ENCODE measurements around the gene SLC9A4.

The SLC9A4 gene

DNA sequence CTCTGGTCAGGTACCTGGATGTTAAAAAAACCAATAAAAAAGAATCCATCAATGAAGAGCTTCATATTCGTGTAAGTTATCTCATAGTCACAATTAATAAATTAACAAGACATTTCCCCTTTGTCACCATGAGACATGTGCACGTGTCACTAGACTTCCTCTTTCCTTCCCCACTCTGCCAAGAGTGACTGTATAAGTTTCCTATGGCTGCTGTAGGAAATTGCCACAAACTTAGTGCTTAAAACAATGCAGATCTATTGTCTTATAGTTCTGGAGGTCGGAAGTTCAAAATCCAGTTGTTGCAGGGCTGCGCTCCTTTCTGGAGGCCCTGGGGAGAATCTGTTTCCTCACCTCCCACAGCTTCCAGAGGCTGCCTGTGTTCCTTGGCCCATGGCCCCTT lies 35.8 kb downstream of the SLC9A4 start:
- no peak overlapping the region; the same call in 1 of the 2 replicates for H3K27ac ChIP-seq (replicated peaks)
- no peaks in the 10 kb centered on the region for H3K27me3 ChIP-seq (ENCODE audit: insufficient read depth, poor library complexity, severe bottlenecking)
- no peak overlapping the region for H3K4me3 ChIP-seq (replicated peaks; ENCODE audit: insufficient read depth, low read length)
- peak in 1 of 2 experiments; percentile 63 for DNase-seq (ENCODE audit: low read depth in 1 of 2, low spot score in 1 of 2)
- TF ChIP-seq, protein P1, sequence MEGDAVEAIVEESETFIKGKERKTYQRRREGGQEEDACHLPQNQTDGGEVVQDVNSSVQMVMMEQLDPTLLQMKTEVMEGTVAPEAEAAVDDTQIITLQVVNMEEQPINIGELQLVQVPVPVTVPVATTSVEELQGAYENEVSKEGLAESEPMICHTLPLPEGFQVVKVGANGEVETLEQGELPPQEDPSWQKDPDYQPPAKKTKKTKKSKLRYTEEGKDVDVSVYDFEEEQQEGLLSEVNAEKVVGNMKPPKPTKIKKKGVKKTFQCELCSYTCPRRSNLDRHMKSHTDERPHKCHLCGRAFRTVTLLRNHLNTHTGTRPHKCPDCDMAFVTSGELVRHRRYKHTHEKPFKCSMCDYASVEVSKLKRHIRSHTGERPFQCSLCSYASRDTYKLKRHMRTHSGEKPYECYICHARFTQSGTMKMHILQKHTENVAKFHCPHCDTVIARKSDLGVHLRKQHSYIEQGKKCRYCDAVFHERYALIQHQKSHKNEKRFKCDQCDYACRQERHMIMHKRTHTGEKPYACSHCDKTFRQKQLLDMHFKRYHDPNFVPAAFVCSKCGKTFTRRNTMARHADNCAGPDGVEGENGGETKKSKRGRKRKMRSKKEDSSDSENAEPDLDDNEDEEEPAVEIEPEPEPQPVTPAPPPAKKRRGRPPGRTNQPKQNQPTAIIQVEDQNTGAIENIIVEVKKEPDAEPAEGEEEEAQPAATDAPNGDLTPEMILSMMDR (IDR thresholded peaks at IDR 0.05; ENCODE audit: insufficient read depth, low read length): no peak
- TF ChIP-seq, protein P2, sequence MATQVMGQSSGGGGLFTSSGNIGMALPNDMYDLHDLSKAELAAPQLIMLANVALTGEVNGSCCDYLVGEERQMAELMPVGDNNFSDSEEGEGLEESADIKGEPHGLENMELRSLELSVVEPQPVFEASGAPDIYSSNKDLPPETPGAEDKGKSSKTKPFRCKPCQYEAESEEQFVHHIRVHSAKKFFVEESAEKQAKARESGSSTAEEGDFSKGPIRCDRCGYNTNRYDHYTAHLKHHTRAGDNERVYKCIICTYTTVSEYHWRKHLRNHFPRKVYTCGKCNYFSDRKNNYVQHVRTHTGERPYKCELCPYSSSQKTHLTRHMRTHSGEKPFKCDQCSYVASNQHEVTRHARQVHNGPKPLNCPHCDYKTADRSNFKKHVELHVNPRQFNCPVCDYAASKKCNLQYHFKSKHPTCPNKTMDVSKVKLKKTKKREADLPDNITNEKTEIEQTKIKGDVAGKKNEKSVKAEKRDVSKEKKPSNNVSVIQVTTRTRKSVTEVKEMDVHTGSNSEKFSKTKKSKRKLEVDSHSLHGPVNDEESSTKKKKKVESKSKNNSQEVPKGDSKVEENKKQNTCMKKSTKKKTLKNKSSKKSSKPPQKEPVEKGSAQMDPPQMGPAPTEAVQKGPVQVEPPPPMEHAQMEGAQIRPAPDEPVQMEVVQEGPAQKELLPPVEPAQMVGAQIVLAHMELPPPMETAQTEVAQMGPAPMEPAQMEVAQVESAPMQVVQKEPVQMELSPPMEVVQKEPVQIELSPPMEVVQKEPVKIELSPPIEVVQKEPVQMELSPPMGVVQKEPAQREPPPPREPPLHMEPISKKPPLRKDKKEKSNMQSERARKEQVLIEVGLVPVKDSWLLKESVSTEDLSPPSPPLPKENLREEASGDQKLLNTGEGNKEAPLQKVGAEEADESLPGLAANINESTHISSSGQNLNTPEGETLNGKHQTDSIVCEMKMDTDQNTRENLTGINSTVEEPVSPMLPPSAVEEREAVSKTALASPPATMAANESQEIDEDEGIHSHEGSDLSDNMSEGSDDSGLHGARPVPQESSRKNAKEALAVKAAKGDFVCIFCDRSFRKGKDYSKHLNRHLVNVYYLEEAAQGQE (IDR thresholded peaks at IDR 0.05; ENCODE audit: insufficient replicate concordance, low read depth): no peak
- TF ChIP-seq SPI1 (IDR thresholded peaks at IDR 0.05; ENCODE audit: borderline replicate concordance, low read depth) (peak; percentile 92), POLR2AphosphoS5 (IDR thresholded peaks at IDR 0.05; ENCODE audit: low read depth) (no peak), GABPA (IDR thresholded peaks at IDR 0.05; ENCODE audit: low read depth) (no peak)

DNA sequence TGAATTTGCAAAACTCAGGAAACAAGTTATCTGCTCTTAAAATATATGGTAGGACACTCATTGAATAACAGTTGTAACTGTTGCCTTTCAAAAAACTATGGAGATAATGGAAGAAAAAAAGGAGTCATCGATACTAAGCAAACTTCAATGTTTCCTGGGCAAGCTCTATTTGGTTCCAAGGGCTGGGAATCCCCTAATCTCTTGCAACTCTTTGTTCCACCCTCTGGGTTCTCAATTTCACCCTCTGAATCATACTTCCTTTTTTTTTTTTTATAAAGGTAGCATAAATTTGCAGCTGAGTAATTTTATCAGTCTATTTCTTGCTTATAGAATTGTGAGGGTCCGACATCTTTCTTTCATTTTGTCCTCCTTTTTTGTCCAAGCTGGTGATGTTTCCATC lies 36.7 kb downstream of the SLC9A4 start:
- Histone ChIP-seq H3K27ac (replicated peaks) (no peak overlapping the region), H3K27me3 (ENCODE audit: insufficient read depth, poor library complexity, severe bottlenecking) (no peaks in the 10 kb centered on the region), H3K4me3 (replicated peaks; ENCODE audit: insufficient read depth, low read length) (no peak overlapping the region)
- no peak for TF ChIP-seq GABPA (IDR thresholded peaks at IDR 0.05; ENCODE audit: low read depth)
- no peak for DNase-seq (ENCODE audit: low read depth in 1 of 2, low spot score in 1 of 2)

DNA sequence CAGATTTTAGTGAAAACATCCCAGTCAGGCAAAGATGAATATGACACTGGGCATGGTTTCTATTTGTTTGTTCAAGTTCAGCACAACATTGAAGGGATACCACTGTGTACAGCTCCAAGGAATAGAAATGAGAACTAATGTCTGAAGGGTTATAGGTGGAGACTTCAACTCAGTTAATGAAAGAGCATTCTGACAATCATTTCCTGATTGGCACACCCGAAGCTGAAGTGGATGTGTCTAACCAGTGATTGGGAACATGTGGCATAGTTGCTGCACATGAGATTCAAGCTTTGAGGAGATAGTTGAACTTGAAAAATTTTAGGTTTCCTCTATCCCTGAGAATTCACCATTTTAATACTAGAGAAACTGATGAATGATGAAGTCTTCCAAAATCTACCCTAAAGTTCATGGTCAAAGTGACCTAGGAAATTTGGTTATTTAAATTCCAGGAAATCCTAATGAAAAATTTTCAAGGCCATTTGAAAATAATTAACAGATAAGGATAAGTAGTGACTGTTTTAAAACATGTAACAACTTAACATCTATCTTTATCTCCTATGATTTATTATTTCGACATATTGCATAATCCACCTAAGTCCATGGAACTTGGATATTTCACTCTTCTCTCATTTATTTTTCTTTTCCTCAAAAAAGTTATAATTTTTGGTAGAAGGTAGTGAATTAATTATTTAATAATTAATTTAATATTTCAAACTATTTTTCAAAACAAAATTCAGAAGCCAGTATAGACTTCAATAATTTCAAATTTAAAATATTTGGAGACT lies 38.0 kb downstream of the SLC9A4 start:
- no peak for DNase-seq (ENCODE audit: low read depth in 1 of 2, low spot score in 1 of 2)
- no peak overlapping the region for H3K27ac ChIP-seq (replicated peaks)
- no peak for TF ChIP-seq GABPA (IDR thresholded peaks at IDR 0.05; ENCODE audit: low read depth)
- TF ChIP-seq, protein P1 (IDR thresholded peaks at IDR 0.05; ENCODE audit: insufficient read depth, low read length): no peak
- no peak for TF ChIP-seq SPI1 (IDR thresholded peaks at IDR 0.05; ENCODE audit: borderline replicate concordance, low read depth)
- TF ChIP-seq POLR2AphosphoS5 (IDR thresholded peaks at IDR 0.05; ENCODE audit: low read depth): no peak
- TF ChIP-seq, protein P2 (IDR thresholded peaks at IDR 0.05; ENCODE audit: insufficient replicate concordance, low read depth): no peak

DNA sequence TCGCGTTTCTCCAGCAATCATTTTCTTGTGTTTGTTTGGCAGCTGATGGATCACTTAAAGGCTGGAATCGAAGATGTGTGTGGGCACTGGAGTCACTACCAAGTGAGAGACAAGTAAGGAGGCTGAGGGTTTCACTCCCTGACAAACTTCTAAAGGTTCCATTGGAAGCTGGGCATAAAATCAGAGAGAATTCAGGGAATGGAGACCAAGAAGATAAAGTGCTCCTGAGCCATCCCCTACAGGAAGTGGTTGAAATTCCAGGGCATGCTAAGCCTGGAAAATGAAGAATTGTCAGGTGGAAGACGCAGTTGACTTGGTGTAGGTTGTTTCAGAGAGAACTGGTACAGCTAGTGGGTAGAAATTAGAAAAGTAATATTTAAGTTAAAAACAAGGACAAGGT lies 39.1 kb downstream of the SLC9A4 start:
- Histone ChIP-seq H3K4me3 (replicated peaks; ENCODE audit: insufficient read depth, low read length) (no peak overlapping the region), H3K27ac (replicated peaks) (no peak overlapping the region), H3K27me3 (ENCODE audit: insufficient read depth, poor library complexity, severe bottlenecking) (no peaks in the 10 kb centered on the region)
- DNase-seq (ENCODE audit: low read depth in 1 of 2, low spot score in 1 of 2): no peak
- TF ChIP-seq, protein P1 (IDR thresholded peaks at IDR 0.05; ENCODE audit: insufficient read depth, low read length): no peak
- TF ChIP-seq SPI1 (IDR thresholded peaks at IDR 0.05; ENCODE audit: borderline replicate concordance, low read depth) (no peak), POLR2AphosphoS5 (IDR thresholded peaks at IDR 0.05; ENCODE audit: low read depth) (no peak), GABPA (IDR thresholded peaks at IDR 0.05; ENCODE audit: low read depth) (no peak)
- TF ChIP-seq, protein P2 (IDR thresholded peaks at IDR 0.05; ENCODE audit: insufficient replicate concordance, low read depth): no peak

More for the DNA sequence above, 38.0 kb downstream of the SLC9A4 start:
- Histone ChIP-seq H3K27me3 (ENCODE audit: insufficient read depth, poor library complexity, severe bottlenecking) (no peaks in the 10 kb centered on the region), H3K4me3 (replicated peaks; ENCODE audit: insufficient read depth, low read length) (no peak overlapping the region)

Data from HL-60 (cell line).